ENCODE results near the gene SMG5. TPM values are rescaled to one million over a fixed set of nuclear protein-coding genes. Genes with fewer than 3 reads are reported as not detected.

Gene SMG5
- polyA plus RNA-seq, 1 experiment: 20.8 TPM

DNA sequence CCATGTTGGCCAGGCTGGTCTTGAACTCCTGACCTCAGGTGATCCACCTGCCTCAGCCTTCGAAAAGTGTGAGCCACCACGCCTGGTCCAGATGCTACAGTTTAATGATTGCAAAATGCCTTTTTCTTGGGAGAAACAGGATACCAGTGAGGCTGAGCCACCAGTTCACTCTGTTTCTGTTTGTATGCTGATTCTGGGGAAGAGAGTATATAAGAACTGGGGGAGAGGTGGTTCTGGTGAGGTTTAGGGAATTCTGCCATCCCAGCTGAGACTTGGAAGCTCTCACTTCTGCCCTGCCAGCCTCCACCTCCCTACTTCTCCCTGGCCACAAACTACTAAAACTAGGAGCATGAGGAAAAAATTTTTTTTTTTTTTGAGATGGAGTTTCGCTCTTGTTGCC lies 77.9 kb downstream of the SMG5 start:
- TF ChIP-seq CTCF (IDR thresholded peaks at IDR 0.05; ENCODE audit: low read depth, low read length): no peak
- H3K4me3 ChIP-seq (ENCODE audit: low read depth, low read length): no peak overlapping the region
- ChIA-PET POLR2A (interaction anchor here (1.8 kb wide), 1 partner anchor 8 kb away, joined by 5 read pairs; the partner anchor contains the start of gene PMF1), CTCF (interaction anchor here (0.9 kb wide), 1 partner anchor 21 kb away, joined by 7 read pairs; no protein-coding TSS in a partner anchor)
- no peaks in the 10 kb centered on the region for H3K27me3 ChIP-seq (ENCODE audit: control insufficient read depth, insufficient read depth, low read length)
- no peaks in the 10 kb centered on the region for H3K9me3 ChIP-seq (ENCODE audit: control insufficient read depth, insufficient read depth, low read length)
- H3K27ac ChIP-seq (ENCODE audit: low read depth, low read length): no peak overlapping the region
- DNase-seq (ENCODE audit: low read depth, low spot score): no peak

DNA sequence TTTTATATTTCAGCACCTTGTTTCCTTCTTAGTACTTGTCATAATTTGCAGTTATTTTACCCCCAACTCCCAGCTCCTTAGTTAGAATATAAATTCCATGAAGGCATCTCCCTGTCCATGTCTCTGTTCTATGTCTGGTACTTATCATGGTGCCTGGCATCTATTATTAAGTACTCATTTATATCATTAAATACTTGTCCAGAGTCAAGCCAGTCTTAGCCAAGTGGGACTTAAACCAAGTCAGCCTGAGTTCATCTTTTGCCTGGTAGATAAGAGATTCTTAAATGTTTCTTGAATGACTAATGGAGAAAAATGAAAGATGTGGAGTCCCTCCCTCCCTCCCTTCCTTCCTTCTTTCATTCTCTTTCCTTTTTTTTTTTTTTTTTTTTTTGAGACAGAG lies 79.3 kb downstream of the SMG5 start:
- no peak for TF ChIP-seq CTCF (IDR thresholded peaks at IDR 0.05; ENCODE audit: low read depth, low read length)
- Histone ChIP-seq H3K4me3 (ENCODE audit: low read depth, low read length) (no peak overlapping the region), H3K27ac (ENCODE audit: low read depth, low read length) (no peak overlapping the region), H3K27me3 (ENCODE audit: control insufficient read depth, insufficient read depth, low read length) (no peaks in the 10 kb centered on the region), H3K9me3 (ENCODE audit: control insufficient read depth, insufficient read depth, low read length) (no peaks in the 10 kb centered on the region)
- CTCF ChIA-PET: interaction anchor here (1.0 kb wide), 1 partner anchor 9 kb away, joined by 3 read pairs; the partner anchor contains the start of gene SLC25A44
- POLR2A ChIA-PET: interaction anchor here (1.8 kb wide), 1 partner anchor 10 kb away, joined by 5 read pairs; the partner anchor contains the start of gene PMF1
- no peak for DNase-seq (ENCODE audit: low read depth, low spot score)

DNA sequence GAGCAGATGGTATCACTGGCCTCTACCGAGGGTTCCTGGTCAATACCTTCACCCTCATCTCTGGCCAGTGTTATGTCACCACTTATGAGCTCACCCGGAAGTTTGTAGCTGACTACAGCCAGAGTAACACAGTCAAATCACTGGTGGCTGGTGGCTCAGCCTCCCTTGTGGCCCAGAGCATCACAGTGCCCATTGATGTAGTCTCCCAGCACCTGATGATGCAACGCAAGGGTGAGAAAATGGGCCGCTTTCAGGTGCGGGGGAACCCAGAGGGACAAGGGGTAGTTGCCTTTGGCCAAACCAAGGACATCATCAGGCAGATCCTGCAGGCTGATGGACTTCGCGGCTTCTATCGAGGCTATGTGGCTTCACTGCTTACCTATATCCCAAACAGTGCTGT lies 82.6 kb downstream of the SMG5 start:
- TF ChIP-seq CTCF (IDR thresholded peaks at IDR 0.05; ENCODE audit: low read depth, low read length): no peak
- Histone ChIP-seq H3K27ac (ENCODE audit: low read depth, low read length) (no peak overlapping the region), H3K27me3 (ENCODE audit: control insufficient read depth, insufficient read depth, low read length) (no peaks in the 10 kb centered on the region), H3K4me3 (ENCODE audit: low read depth, low read length) (no peak overlapping the region), H3K9me3 (ENCODE audit: control insufficient read depth, insufficient read depth, low read length) (no peaks in the 10 kb centered on the region)
- CTCF ChIA-PET: interaction anchor here (0.6 kb wide), 1 partner anchor 64 kb away, joined by 4 read pairs; no protein-coding TSS in a partner anchor
- no peak for DNase-seq (ENCODE audit: low read depth, low spot score)
- POLR2A ChIA-PET: no interaction called here

Other genes with a start within 250 kb of the SMG5 start
- 22.7 and 23.2 TPM in 2 replicates for gene UBQLN4, start 229.0 kb downstream of the SMG5 start, polyA plus RNA-seq (2011; rRNA removed)
- 42.4 and 60.4 TPM in 2 replicates for gene LAMTOR2, start 228.0 kb downstream of the SMG5 start, polyA plus RNA-seq (2011; rRNA removed)
- gene RAB25, start 221.7 kb downstream of the SMG5 start, polyA plus RNA-seq (2011; rRNA removed): not detected in 2 replicates
- 11.8 and 14.6 TPM in 2 replicates for gene MEX3A, start 200.4 kb downstream of the SMG5 start, polyA plus RNA-seq (2011; rRNA removed)
- gene LMNA, start 168.1 kb downstream of the SMG5 start, polyA plus RNA-seq (2011; rRNA removed): 365 and 382 TPM in 2 replicates
- gene SEMA4A, start 129.2 kb downstream of the SMG5 start, polyA plus RNA-seq (2011; rRNA removed): 0.58 and 0.60 TPM in 2 replicates
- 24.1 TPM in 2 replicates for gene SLC25A44, start 88.7 kb downstream of the SMG5 start, polyA plus RNA-seq (2011; rRNA removed)
- gene PMF1, start 69.8 kb downstream of the SMG5 start, polyA plus RNA-seq (2011; rRNA removed): 43.5 and 53.3 TPM in 2 replicates
- gene BGLAP, start 40.6 kb downstream of the SMG5 start, polyA plus RNA-seq (2011; rRNA removed): 0.12 and 0.45 TPM in 2 replicates
- 0.20 and 0.26 TPM in 2 replicates for gene PAQR6, start 34.8 kb downstream of the SMG5 start, polyA plus RNA-seq (2011; rRNA removed)
- gene TMEM79, start 1.5 kb upstream of the SMG5 start, polyA plus RNA-seq (2011; rRNA removed): 1.6 and 1.8 TPM in 2 replicates
- gene GLMP, start 12.9 kb upstream of the SMG5 start, polyA plus RNA-seq (2011; rRNA removed): 25.5 and 36.4 TPM in 2 replicates
- gene VHLL, start 16.5 kb upstream of the SMG5 start, polyA plus RNA-seq (2011; rRNA removed): not detected in 2 replicates
- gene CCT3, start 55.5 kb upstream of the SMG5 start, polyA plus RNA-seq (2011; rRNA removed): 314 and 359 TPM in 2 replicates
- gene TSACC, start 55.7 kb upstream of the SMG5 start, polyA plus RNA-seq (2011; rRNA removed): 0.27 and 0.48 TPM in 2 replicates
- gene RHBG, start 86.4 kb upstream of the SMG5 start, polyA plus RNA-seq (2011; rRNA removed): not detected in 2 replicates
- 9.9 and 14.5 TPM in 2 replicates for gene MEF2D, start 217.9 kb upstream of the SMG5 start, polyA plus RNA-seq (2011; rRNA removed)

Data from AG04450 (cell line).